GM12864 (cell line): Measurements from ENCODE around the gene C9orf57.
A peak's percentile ranks its signal among the peaks of the same experiment; 100 is the strongest.

Experiments
- DNase-seq: peaks from one replicate; pipeline ENCODE4 v3.0.0-alpha.2; 2011; ENCODE audit warnings: low read depth
- H3K4me3 ChIP-seq: 2 replicates; pipeline ENCODE4 v1.5.1; 2011; ENCODE audit warnings: mild to moderate bottlenecking, low read depth, low read length, control low read depth
- TF ChIP-seq, protein P1 (sequence below): IDR thresholded peaks from 2 replicates; pipeline ENCODE4 v1.5.1; 2011; ENCODE audit warnings: low read depth, mild to moderate bottlenecking, moderate library complexity, low read length, control low read depth, inconsistent platforms; ENCODE audit errors: missing control alignments

Gene C9orf57

GRCh38 chr9:72041369-72041768 is 19.0 kb downstream of the C9orf57 start:
- no peak overlapping the region for H3K4me3 ChIP-seq
- TF ChIP-seq, protein P1, sequence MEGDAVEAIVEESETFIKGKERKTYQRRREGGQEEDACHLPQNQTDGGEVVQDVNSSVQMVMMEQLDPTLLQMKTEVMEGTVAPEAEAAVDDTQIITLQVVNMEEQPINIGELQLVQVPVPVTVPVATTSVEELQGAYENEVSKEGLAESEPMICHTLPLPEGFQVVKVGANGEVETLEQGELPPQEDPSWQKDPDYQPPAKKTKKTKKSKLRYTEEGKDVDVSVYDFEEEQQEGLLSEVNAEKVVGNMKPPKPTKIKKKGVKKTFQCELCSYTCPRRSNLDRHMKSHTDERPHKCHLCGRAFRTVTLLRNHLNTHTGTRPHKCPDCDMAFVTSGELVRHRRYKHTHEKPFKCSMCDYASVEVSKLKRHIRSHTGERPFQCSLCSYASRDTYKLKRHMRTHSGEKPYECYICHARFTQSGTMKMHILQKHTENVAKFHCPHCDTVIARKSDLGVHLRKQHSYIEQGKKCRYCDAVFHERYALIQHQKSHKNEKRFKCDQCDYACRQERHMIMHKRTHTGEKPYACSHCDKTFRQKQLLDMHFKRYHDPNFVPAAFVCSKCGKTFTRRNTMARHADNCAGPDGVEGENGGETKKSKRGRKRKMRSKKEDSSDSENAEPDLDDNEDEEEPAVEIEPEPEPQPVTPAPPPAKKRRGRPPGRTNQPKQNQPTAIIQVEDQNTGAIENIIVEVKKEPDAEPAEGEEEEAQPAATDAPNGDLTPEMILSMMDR, result no peak
- no peak for DNase-seq

- no peak for DNase-seq
- TF ChIP-seq, protein P1, result no peak
- H3K4me3 ChIP-seq, result no peak overlapping the region
Observed at GRCh38 chr9:72039532-72039931, 20.9 kb downstream of the C9orf57 start.

DNA sequence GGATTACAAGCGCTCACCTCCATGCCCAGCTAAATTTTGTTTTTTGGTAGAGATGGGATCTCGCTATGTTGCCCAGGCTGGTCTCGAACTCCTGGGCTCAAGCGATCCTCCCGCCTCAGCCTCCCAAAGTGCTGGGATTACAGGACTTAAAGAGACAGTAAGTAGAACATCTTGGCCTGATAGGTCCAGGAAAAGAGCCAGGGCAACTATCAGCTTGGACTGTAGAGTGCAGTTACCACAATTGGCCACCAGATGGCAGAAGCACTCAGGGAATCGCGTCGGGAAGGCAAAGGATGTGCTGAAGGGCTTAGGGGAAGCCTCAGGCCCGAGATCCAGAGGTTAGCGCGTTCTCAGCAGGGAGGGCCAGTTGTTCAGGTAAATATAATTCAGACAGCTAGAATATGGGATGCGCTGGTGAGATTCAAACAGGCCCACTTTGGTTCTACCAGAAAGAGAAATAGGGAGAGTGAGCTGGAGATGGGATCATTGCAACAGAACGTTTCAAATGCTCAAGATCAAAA is 21.5 kb downstream of the C9orf57 start:
- no peak overlapping the region for H3K4me3 ChIP-seq
- peak; percentile 25 for DNase-seq
- TF ChIP-seq, protein P1, result peak; percentile 94

GRCh38 chr9:72038408-72038807 is 22.0 kb downstream of the C9orf57 start:
- no peak overlapping the region for H3K4me3 ChIP-seq
- DNase-seq, result no peak
- TF ChIP-seq, protein P1, result no peak

GRCh38 chr9:72037571-72037970 is 22.8 kb downstream of the C9orf57 start:
- DNase-seq, result no peak
- TF ChIP-seq, protein P1, result no peak

GRCh38 chr9:72030767-72031166 is 29.6 kb downstream of the C9orf57 start:
- TF ChIP-seq, protein P1, result no peak
- no peak overlapping the region for H3K4me3 ChIP-seq
- no peak for DNase-seq

More at GRCh38 chr9:72037571-72037970, 22.8 kb downstream of the C9orf57 start:
- H3K4me3 ChIP-seq, result no peak overlapping the region

GRCh38 chr9:72029986-72030385 is 30.4 kb downstream of the C9orf57 start:
- H3K4me3 ChIP-seq, result no peak overlapping the region
- TF ChIP-seq, protein P1, result no peak
- DNase-seq, result no peak
